C4-2B (cell line): ENCODE measurements around the gene FOXE3.

ENCODE experiments used
- H3K27ac ChIP-seq: fragments of 450-650 bp; 2 replicates; pipeline ENCODE4 v1.5.1; 2017
- CTCF ChIP-seq: fragments of 450-650 bp; conservative IDR thresholded peaks from 2 replicates; pipeline ENCODE4 v1.5.1; 2017; ENCODE audit warnings: mild to moderate bottlenecking
- ZFX ChIP-seq: fragments of 450-650 bp; IDR thresholded peaks from 2 replicates; pipeline ENCODE4 v1.6.1; 2017

The FOXE3 gene

GRCh38 chr1:47439819-47440598 lies 23.9 kb downstream of the FOXE3 start:
- no peak overlapping the region for H3K27ac ChIP-seq

GRCh38 chr1:47440599-47441081 lies 24.6 kb downstream of the FOXE3 start:
- no peak overlapping the region for H3K27ac ChIP-seq
- TF ChIP-seq ZFX = no peak

More at GRCh38 chr1:47439819-47440598, 23.9 kb downstream of the FOXE3 start:
- no peak for TF ChIP-seq ZFX
- TF ChIP-seq CTCF = no peak

DNA sequence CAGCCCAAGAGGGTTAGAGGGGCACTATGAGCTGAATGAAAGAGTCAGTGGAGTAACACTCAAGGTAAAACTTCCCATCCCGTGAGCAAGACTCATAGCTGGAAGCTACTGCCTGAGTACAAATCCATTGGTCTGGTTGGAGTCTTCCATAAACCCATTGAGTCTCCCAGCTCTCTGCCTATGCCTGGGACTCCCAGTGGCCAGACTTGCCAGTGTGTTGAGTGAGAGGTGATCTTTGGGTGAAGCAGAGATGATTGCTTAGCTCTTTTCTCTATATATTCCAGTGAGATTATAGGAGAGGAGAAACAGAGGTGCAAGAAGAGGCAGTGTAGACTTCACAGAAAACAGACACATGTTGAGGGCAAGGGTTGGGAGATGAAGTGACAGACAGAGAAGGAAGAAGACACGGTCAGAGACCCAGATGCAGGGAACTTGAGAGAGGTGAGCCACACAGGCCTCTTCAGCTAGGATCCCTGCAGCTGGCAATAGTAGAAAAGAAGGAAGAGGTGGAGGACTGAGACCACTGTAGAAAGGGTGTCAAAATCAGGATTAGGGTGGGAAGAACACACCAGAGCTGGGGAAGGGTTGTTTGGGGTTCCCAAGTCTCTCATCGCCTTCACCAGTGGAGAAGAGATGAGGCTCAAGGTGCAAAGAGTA lies 25.5 kb downstream of the FOXE3 start:
- no peak overlapping the region for H3K27ac ChIP-seq
- TF ChIP-seq ZFX = no peak
- TF ChIP-seq CTCF = no peak

GRCh38 chr1:47442202-47442601 lies 26.1 kb downstream of the FOXE3 start:
- TF ChIP-seq ZFX (no peak), CTCF (no peak)
- no peak overlapping the region for H3K27ac ChIP-seq

- no peak overlapping the region for H3K27ac ChIP-seq
- TF ChIP-seq ZFX (no peak), CTCF (no peak)
These were observed 26.9 kb downstream of the FOXE3 start for GRCh38 chr1:47442842-47443529.

- no peak overlapping the region for H3K27ac ChIP-seq
- TF ChIP-seq CTCF = no peak
- TF ChIP-seq ZFX = no peak
These were observed 27.6 kb downstream of the FOXE3 start for GRCh38 chr1:47443530-47444296.

DNA sequence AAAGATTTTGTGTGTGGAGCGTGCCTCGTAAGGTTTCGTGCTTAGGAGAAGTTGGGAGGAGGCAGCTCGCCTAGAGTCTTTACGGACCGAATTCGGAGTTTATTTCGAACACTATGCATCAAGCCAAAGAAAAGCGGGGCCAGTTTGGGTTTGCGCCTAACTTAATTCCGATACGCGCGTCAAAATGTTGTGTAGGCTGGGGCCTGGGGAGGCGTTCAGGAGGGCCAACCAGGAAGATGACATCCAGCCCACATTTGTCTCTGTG lies 28.1 kb downstream of the FOXE3 start:
- no peak for TF ChIP-seq CTCF
- TF ChIP-seq ZFX = no peak
- H3K27ac ChIP-seq = no peak overlapping the region
